Sigmoid colon (tissue), 7 donors: Measurements from ENCODE around the gene RC3H1. TPM values are rescaled to one million over a fixed set of nuclear protein-coding genes. Genes with fewer than 3 reads are reported as not detected.
"Not testable (repeated sequence)": the region's sequence is repeated elsewhere in the genome, so short reads cannot be mapped to it uniquely, and the experiment has no call there.

ENCODE experiments used
- DNase-seq: peaks from one replicate; pipeline ENCODE4 v3.0.0-alpha.2; 2019
- H3K27ac ChIP-seq, 4 donors: fragments of 200-600 bp; sonication (generic); one replicate each; pipeline ENCODE4 v1.5.1; 2016 to 2019; ENCODE audit warnings: mild to moderate bottlenecking in 1 of 4
- H3K27me3 ChIP-seq, 3 donors: fragments of 200-600 bp; sonication (generic); one replicate each; pipeline ENCODE4 v1.5.1; 2019; ENCODE audit warnings: mild to moderate bottlenecking in 1 of 3
- H3K36me3 ChIP-seq, 4 donors: fragments of 200-600 bp; sonication (generic); one replicate each; pipeline ENCODE4 v1.5.1; 2016 to 2019
- H3K4me1 ChIP-seq, 4 donors: fragments of 200-600 bp; sonication (generic); one replicate each; pipeline ENCODE4 v1.5.1; 2017 to 2019
- H3K4me3 ChIP-seq, 4 donors: fragments of 200-600 bp; sonication (generic); one replicate each; pipeline ENCODE4 v1.5.1; 2017 to 2019; ENCODE audit warnings: mild to moderate bottlenecking in 2 of 4, moderate library complexity in 1 of 4
- H3K9me3 ChIP-seq, 4 donors: fragments of 200-600 bp in 3 of 4; sonication (generic) in 3 of 4; one replicate each; pipeline versions ENCODE4 v1.5.1 to v1.6.1; 2013 to 2019
- CTCF ChIP-seq, 4 experiments: fragments of 450-650 bp in 3 of 4; fragments of 200-600 bp in 1 of 4; IDR thresholded peaks; one replicate each; pipeline ENCODE4 v1.5.1; 2016 to 2019; ENCODE audit warnings: antibody characterized with exemption in 4 of 4, mild to moderate bottlenecking in 3 of 4, moderate library complexity in 2 of 4
- EP300 ChIP-seq, 4 donors: sonication (generic); formaldehyde crosslinking; IDR thresholded peaks; one replicate each; pipeline ENCODE4 v1.6.1; 2017; ENCODE audit warnings: antibody characterized with exemption in 4 of 4
- POLR2A ChIP-seq, 2 donors: fragments of 450-650 bp; IDR thresholded peaks; one replicate each; pipeline ENCODE4 v1.6.1; 2016; ENCODE audit warnings: antibody characterized with exemption in 2 of 2, mild to moderate bottlenecking in 2 of 2, moderate library complexity in 2 of 2
- POLR2AphosphoS5 ChIP-seq, 4 donors: sonication (generic); formaldehyde crosslinking; IDR thresholded peaks; one replicate each; pipeline ENCODE4 v1.6.1; 2017; ENCODE audit warnings: antibody characterized with exemption in 4 of 4
- WGBS, 2 donors: extraction: QIAGEN DNeasy Blood & Tissue Kit; methylation state at CpG; one replicate each; pipeline ENCODE4 v1.1.7; 2013; 5-methylcytosine and 5-hydroxymethylcytosine counted together
- intact Hi-C: fragments of 100-400 bp; cut with DNase I; formaldehyde crosslinking; loops from one replicate; pipeline ENCODE4 v1.15.1; 2023
- polyA plus RNA-seq, 3 donors: library from polyadenylated mRNA; stranded (reverse); fragments of 200-250 nt; gene quantifications; one replicate each; pipeline ENCODE4 v1.2.3, GENCODE V29; 2013
- total RNA-seq, 4 donors: library from RNA; depleted of rRNA; stranded (reverse); fragments of >200 nt; gene quantifications; one replicate each; pipeline ENCODE4 v1.1.0, GENCODE V29; 2016
- donor health status: healthy with polysubstance abuse.
- donor health status: Bipolar disorder and iron deficiency.
- donor health status: healthy.

The RC3H1 gene
- 10 to 100 TPM; 22.5 to 55.9 (median 34.8) TPM for total RNA-seq
- polyA plus RNA-seq: 1 to 10 TPM; 2.4 to 7.9 (median 4.6) TPM

GRCh38 chr1:174022080-174022975 lies at the start of gene RC3H1:
TSS of gene RC3H1 (minus strand) at chr1:174022357. CDS start at chr1:173992985, 29,372 bp downstream.
- Histone ChIP-seq H3K4me1 (peaks cover 0 to 51% (median 50%) of the 10 kb centered on the region in 4 donors), H3K27ac (peak within 1 kb of the TSS; percentile 90 to 97 (median 95)), H3K27me3 (no peaks in the 10 kb centered on the region), H3K4me3 (peak within 1 kb of the TSS; percentile 64 to 93 (median 79)), H3K9me3 (no peaks in the 10 kb centered on the region), H3K36me3 (no peaks in the 10 kb centered on the region)
- intact Hi-C loops: loop anchor here (1.0 to 10.0 kb wide), 5 partner anchors 50 to 1102 kb away; partner anchors contain the start of genes CACYBP, RABGAP1L and ZBTB37
- DNase-seq: peak; percentile 94
- TF ChIP-seq POLR2A (IDR thresholded peaks at IDR 0.05): peak; percentile 90 to 96
- no peak for TF ChIP-seq EP300 (IDR thresholded peaks at IDR 0.05)
- peak; percentile 96 to 98 (median 98) for TF ChIP-seq POLR2AphosphoS5 (IDR thresholded peaks at IDR 0.05)
- WGBS, 2 donors: 1% methylated on average over 78 of the region's 78 CpGs

GRCh38 chr1:174070614-174071013 lies 48.5 kb upstream of the RC3H1 start:
- no peak overlapping the region for H3K27ac ChIP-seq
- peaks cover 0 to 7% (median 0%) of the 10 kb centered on the region in 4 donors for H3K4me1 ChIP-seq
- no peak overlapping the region for H3K4me3 ChIP-seq
- H3K9me3 ChIP-seq: no peaks in the 10 kb centered on the region
- 88 to 98% methylated on average over 1 of the region's 1 CpG for WGBS, 2 donors
- DNase-seq: no peak
- intact Hi-C loops: loop anchor here (5.0 kb wide), 1 partner anchor 48 kb away; the partner anchor contains the start of gene RC3H1
- no peaks in the 10 kb centered on the region for H3K27me3 ChIP-seq
- no peaks in the 10 kb centered on the region for H3K36me3 ChIP-seq
- TF ChIP-seq EP300 (IDR thresholded peaks at IDR 0.05) (no peak), CTCF (IDR thresholded peaks at IDR 0.05) (no peak), POLR2AphosphoS5 (IDR thresholded peaks at IDR 0.05) (no peak), POLR2A (IDR thresholded peaks at IDR 0.05) (no peak)

DNA sequence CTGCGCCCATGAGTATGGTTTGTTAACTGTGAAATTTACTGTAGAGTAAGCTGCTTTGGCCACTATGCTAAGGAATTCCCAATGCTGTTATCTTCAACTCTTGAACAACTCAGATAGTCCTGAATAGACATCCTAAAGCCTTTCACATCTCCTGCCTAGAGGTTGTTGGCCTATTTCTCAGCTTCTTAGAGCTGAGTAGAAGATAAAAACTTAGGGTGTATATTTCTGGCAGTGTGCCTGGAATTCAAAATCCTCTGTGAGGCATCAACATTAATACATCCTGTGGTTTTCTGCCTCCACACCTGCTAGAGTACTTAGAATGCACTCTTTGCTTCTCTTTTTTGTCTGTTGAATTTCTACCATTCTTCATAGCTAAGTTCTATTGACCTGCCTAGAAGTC lies 45.8 kb upstream of the RC3H1 start:
- DNase-seq: no peak
- Histone ChIP-seq H3K27me3 (no peaks in the 10 kb centered on the region), H3K9me3 (no peaks in the 10 kb centered on the region), H3K4me3 (no peak overlapping the region), H3K27ac (no peak overlapping the region), H3K4me1 (peaks cover 0 to 7% (median 0%) of the 10 kb centered on the region in 4 donors), H3K36me3 (no peaks in the 10 kb centered on the region)
- TF ChIP-seq POLR2A (IDR thresholded peaks at IDR 0.05) (no peak), CTCF (IDR thresholded peaks at IDR 0.05) (no peak), EP300 (IDR thresholded peaks at IDR 0.05) (no peak)
- intact Hi-C loops: no loop called here
- WGBS, 2 donors: 89 to 93% methylated on average over 1 of the region's 1 CpG

GRCh38 chr1:174060090-174060489 lies 37.9 kb upstream of the RC3H1 start:
- Histone ChIP-seq H3K36me3 (no peaks in the 10 kb centered on the region), H3K27me3 (no peaks in the 10 kb centered on the region), H3K9me3 (no peaks in the 10 kb centered on the region), H3K27ac (no peak overlapping the region), H3K4me3 (no peak overlapping the region), H3K4me1 (no peaks in the 10 kb centered on the region)
- 94% methylated on average over 4 of the region's 4 CpGs for WGBS, 2 donors
- DNase-seq: no peak
- TF ChIP-seq CTCF (IDR thresholded peaks at IDR 0.05) (no peak), EP300 (IDR thresholded peaks at IDR 0.05) (no peak), POLR2A (IDR thresholded peaks at IDR 0.05) (no peak), POLR2AphosphoS5 (IDR thresholded peaks at IDR 0.05) (no peak)
- intact Hi-C loops: no loop called here

- WGBS, 2 donors: 92 to 94% methylated on average over 4 of the region's 4 CpGs
- TF ChIP-seq CTCF (IDR thresholded peaks at IDR 0.05): no peak
- TF ChIP-seq EP300 (IDR thresholded peaks at IDR 0.05): no peak
- TF ChIP-seq POLR2AphosphoS5 (IDR thresholded peaks at IDR 0.05): no peak
- no peak for TF ChIP-seq POLR2A (IDR thresholded peaks at IDR 0.05)
- intact Hi-C loops: no loop called here
These were observed 36.5 kb upstream of the RC3H1 start for GRCh38 chr1:174058624-174059023.

DNA sequence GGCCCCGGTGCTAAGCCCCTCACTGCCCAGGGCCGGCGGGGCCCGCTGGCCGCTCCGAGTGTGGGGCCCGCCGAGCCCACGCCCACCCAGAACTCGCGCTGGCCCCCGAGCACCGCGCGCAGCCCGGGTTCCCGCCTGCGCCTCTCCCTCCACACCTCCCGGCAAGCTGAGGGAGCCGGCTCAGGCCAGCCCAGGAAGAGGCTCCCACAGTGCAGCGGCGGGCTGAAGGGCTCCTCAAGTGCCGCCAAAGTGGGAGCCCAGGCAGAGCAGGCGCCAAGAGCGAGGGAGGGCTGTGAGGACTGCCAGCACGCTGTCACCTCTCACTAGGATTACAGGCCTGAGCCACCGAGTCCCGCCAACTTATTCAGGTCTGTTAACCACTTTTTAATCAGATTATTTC lies 34.5 kb upstream of the RC3H1 start:
- H3K4me3 ChIP-seq, H3K36me3 ChIP-seq, H3K9me3 ChIP-seq, DNase-seq, H3K27ac ChIP-seq, H3K4me1 ChIP-seq, intact Hi-C loops, H3K27me3 ChIP-seq: not testable (repeated sequence)
- 97% methylated on average over 28 of the region's 28 CpGs for WGBS, 2 donors

More at GRCh38 chr1:174058624-174059023, 36.5 kb upstream of the RC3H1 start:
- DNase-seq: no peak
- no peak overlapping the region for H3K27ac ChIP-seq
- H3K36me3 ChIP-seq: no peaks in the 10 kb centered on the region
- no peak overlapping the region for H3K4me3 ChIP-seq
- H3K4me1 ChIP-seq: no peaks in the 10 kb centered on the region
- no peaks in the 10 kb centered on the region for H3K9me3 ChIP-seq
- no peaks in the 10 kb centered on the region for H3K27me3 ChIP-seq

DNA sequence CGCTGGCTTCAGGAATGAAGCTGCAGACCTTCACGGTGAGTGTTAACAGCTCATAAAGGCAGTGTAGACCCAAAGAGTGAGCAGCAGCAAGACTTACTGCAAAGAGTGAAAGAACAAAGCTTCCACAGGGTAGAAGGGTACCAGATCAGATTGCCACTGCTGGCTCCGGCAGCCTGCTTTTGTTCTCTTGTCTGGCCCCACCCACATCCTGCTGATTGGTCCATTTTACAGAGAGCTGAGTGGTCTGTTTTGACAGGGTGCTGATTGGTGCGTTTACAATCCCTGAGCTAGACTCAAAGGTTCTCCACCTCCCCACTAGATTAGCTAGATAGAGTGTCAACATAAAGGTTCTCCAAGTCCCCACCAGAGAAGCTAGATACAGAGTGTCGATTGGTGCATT lies 33.6 kb upstream of the RC3H1 start:
- H3K27ac ChIP-seq, H3K4me3 ChIP-seq, intact Hi-C loops, H3K4me1 ChIP-seq, H3K27me3 ChIP-seq, H3K36me3 ChIP-seq, H3K9me3 ChIP-seq, DNase-seq: not testable (repeated sequence)
- WGBS, 2 donors: 88 to 95% methylated on average over 5 of the region's 5 CpGs
